8988T (cell line): Measurements from ENCODE around the gene SPESP1.
"Not testable (repeated sequence)": the region's sequence is repeated elsewhere in the genome, so short reads cannot be mapped to it uniquely, and the experiment has no call there.

Experiments
- DNase-seq: peaks from one replicate; pipeline ENCODE4 v3.0.0; 2011

SPESP1 gene

GRCh38 chr15:68966996-68967395, 36.7 kb downstream of the SPESP1 start:
- no peak for DNase-seq

- no peak for DNase-seq
These were observed 37.6 kb downstream of the SPESP1 start for GRCh38 chr15:68967948-68968347.

- no peak for DNase-seq
These were observed 39.0 kb downstream of the SPESP1 start for GRCh38 chr15:68969298-68969697.

GRCh38 chr15:68972201-68973065, 42.1 kb downstream of the SPESP1 start:
- DNase-seq, result no peak

GRCh38 chr15:68975651-68976160, 45.4 kb downstream of the SPESP1 start:
- DNase-seq, result not testable (repeated sequence)

- not testable (repeated sequence) for DNase-seq
These were observed 47.1 kb downstream of the SPESP1 start for GRCh38 chr15:68977426-68977825.

GRCh38 chr15:68979006-68979405, 48.7 kb downstream of the SPESP1 start:
- DNase-seq, result no peak

GRCh38 chr15:68979816-68980215, 49.5 kb downstream of the SPESP1 start:
- no peak for DNase-seq

GRCh38 chr15:68980786-68981185, 50.5 kb downstream of the SPESP1 start:
- DNase-seq, result no peak

- DNase-seq, result no peak
These were observed 51.6 kb downstream of the SPESP1 start for GRCh38 chr15:68981941-68982340.

- DNase-seq, result no peak
These were observed 52.7 kb downstream of the SPESP1 start for GRCh38 chr15:68982976-68983563.

- no peak for DNase-seq
These were observed 53.7 kb downstream of the SPESP1 start for GRCh38 chr15:68983961-68984481.

- DNase-seq, result no peak
These were observed 54.3 kb downstream of the SPESP1 start for GRCh38 chr15:68984586-68984985.

GRCh38 chr15:68985361-68985891, 55.1 kb downstream of the SPESP1 start:
- DNase-seq, result no peak

- DNase-seq, result no peak
These were observed 56.0 kb downstream of the SPESP1 start for GRCh38 chr15:68986322-68986721.

GRCh38 chr15:68987120-68987519, 56.8 kb downstream of the SPESP1 start:
- no peak for DNase-seq

GRCh38 chr15:68987676-68988075, 57.4 kb downstream of the SPESP1 start:
- no peak for DNase-seq

- no peak for DNase-seq
These were observed 59.4 kb downstream of the SPESP1 start for GRCh38 chr15:68989541-68990230.

- DNase-seq, result no peak
These were observed 60.1 kb downstream of the SPESP1 start for GRCh38 chr15:68990231-68990991.

- no peak for DNase-seq
These were observed 60.7 kb downstream of the SPESP1 start for GRCh38 chr15:68990992-68991500.

- DNase-seq, result no peak
These were observed 61.4 kb downstream of the SPESP1 start for GRCh38 chr15:68991723-68992122.

GRCh38 chr15:68992696-68993095, 62.4 kb downstream of the SPESP1 start:
- DNase-seq, result no peak
